Heart right ventricle (tissue), 16 donors: ENCODE measurements around the gene LRPPRC. TPM values are rescaled to one million over a fixed set of nuclear protein-coding genes. Genes with fewer than 3 reads are reported as not detected.
"Not testable (repeated sequence)": the region's sequence is repeated elsewhere in the genome, so short reads cannot be mapped to it uniquely, and the experiment has no call there.

Experiments used
- ATAC-seq, 8 donors: fragments of 200-7000 bp; cut with Tn5 transposase; one replicate each; pipeline ENCODE4 v1.9.1; 2020; ENCODE audit warnings: mild to moderate bottlenecking in 8 of 8, moderate library complexity in 8 of 8, moderate number of reproducible peaks in 1 of 8
- DNase-seq, 2 donors: peaks; one replicate each; pipeline ENCODE4 v3.0.0-alpha.2; 2020
- H3K27ac ChIP-seq, 10 donors: fragments of 200-600 bp; sonication (generic) in 2 of 10; one replicate each; pipeline versions ENCODE4 v1.5.0 to v1.8.0; 2020 to 2022; ENCODE audit warnings: mild to moderate bottlenecking in 3 of 10
- H3K27me3 ChIP-seq, 7 donors: fragments of 200-600 bp; one replicate each; pipeline ENCODE4 v1.8.0; 2021 to 2022; ENCODE audit warnings: mild to moderate bottlenecking in 2 of 7
- H3K36me3 ChIP-seq, 9 donors: fragments of 200-600 bp; sonication (generic) in 1 of 9; one replicate each; pipeline versions ENCODE4 v1.5.0 to v1.8.0; 2020 to 2022; ENCODE audit warnings: mild to moderate bottlenecking in 2 of 9
- H3K4me1 ChIP-seq, 9 donors: fragments of 200-600 bp; sonication (generic) in 1 of 9; one replicate each; pipeline versions ENCODE4 v1.5.0 to v1.8.0; 2020 to 2022; ENCODE audit warnings: mild to moderate bottlenecking in 4 of 9
- H3K4me3 ChIP-seq, 10 donors: fragments of 200-600 bp; sonication (generic) in 2 of 10; one replicate each; pipeline versions ENCODE4 v1.5.0 to v1.8.0; 2020 to 2022; ENCODE audit warnings: mild to moderate bottlenecking in 7 of 10, moderate library complexity in 2 of 10
- H3K9me3 ChIP-seq, 11 donors: fragments of 200-600 bp in 10 of 11; sonication (generic) in 2 of 11; one replicate each; pipeline versions ENCODE4 v1.5.0 to v1.8.0; 2013 to 2022; ENCODE audit warnings: mild to moderate bottlenecking in 2 of 11, control low read depth in 1 of 11, moderate library complexity in 1 of 11
- WGBS, 2 donors: extraction: QIAGEN DNeasy Blood & Tissue Kit; methylation state at CpG; one replicate each; pipeline ENCODE4 v1.1.7; 2013; ENCODE audit warnings: inconsistent platforms in 1 of 2; 5-methylcytosine and 5-hydroxymethylcytosine counted together
- intact Hi-C, 10 donors: fragments of 100-400 bp; cut with DNase I; formaldehyde crosslinking; loops; one replicate each; pipeline versions ENCODE4 v1.11.1 to v1.14.2; 2022
- polyA plus RNA-seq, 2 donors: library from polyadenylated mRNA; stranded (reverse); fragments of 200-250 nt; gene quantifications; one replicate each; pipeline ENCODE4 v1.2.3, GENCODE V29; 2013
- total RNA-seq, 10 donors: library from RNA; stranded (reverse); fragmentation: NEBNext Ultra II Directional in 3 of 10; extraction: Animal tissue kit (Norgen Biotek cat#: 25700) in 3 of 10; gene quantifications; one replicate each; pipeline versions ENCODE4 v1.2.1 to v1.2.4, GENCODE V29; 2021 to 2023
- TF ChIP-seq, protein P1 (sequence below), 9 donors: fragments of 200-600 bp; sonication (generic) in 2 of 9; IDR thresholded peaks; one replicate each; pipeline versions ENCODE4 v1.5.0 to v1.8.0; 2021 to 2022; ENCODE audit warnings: antibody characterized with exemption in 9 of 9, mild to moderate bottlenecking in 5 of 9, moderate library complexity in 1 of 9
- donor health status: Arrhythmogenic right ventricular cardiomyopathy.
- donor health status: ischemic (EF 13 %, LVEDD 7.1; RV severe dilation, severe dysfunction).
- donor health status: healthy with polysubstance abuse.
- donor health status: DM: no; HTN: yes; CAD: no.
- donor health status: DM: no; HTN: no; CAD: no.
- donor health status: ischemic (EF 25% LVEDD 6.9; RV normal size, moderate dysfunction).
- donor health status: ischemic (EF 25% LVEDD 5.7; RV mildly dilated, moderate dysfunction).
- donor health status: healthy.
- donor health status: DM: yes; HTN: yes; CAD: no.
- donor health status: Ischemic cardiomyopathy.
- donor health status: ischemic (EF 35%, LVEDD 5.7; RV mildly dilated, moderate dysfunction).
- donor health status: nonischemic (EF 11% LVEDD 7.7; RV severe dilation, severe dysfunction).
- donor health status: DM: yes; HTN: yes; CAD: no.
- donor health status: PGD.
- donor health status: ischemic (EF 29% LVEDD 5.4; RV normal size, mild dysfunction).
- donor health status: nonischemic (EF 23%, LVEDD 6.1; RV moderate dilation, normal function).

Gene LRPPRC
- total and polyA plus RNA-seq, 12 donors, result 26.1 to 123 (median 112) TPM

DNA sequence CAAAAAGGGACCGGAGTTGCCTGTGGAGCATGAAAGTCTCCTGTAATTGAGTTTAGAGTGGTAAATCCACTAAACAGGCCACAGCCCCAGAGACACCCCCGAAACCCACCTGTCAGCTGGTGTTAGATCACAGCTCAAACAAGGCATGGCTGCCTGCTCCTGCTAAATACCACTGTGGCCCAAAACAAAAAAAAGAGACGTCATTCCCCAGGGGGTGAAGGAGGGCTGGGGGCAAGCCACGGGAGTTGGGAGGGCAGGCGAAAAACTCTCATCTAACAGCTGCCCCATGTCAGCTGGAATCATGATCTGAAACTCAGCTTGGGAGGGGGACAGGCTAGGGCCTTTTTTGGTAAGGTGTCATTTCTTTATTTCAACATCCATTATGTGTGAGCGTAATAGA, 42.5 kb upstream of the LRPPRC start:
- no peak for ATAC-seq
- 52 to 61% methylated on average over 6 of the region's 6 CpGs for WGBS, 2 donors
- Histone ChIP-seq H3K9me3 (no peaks in the 10 kb centered on the region), H3K36me3 (no peaks in the 10 kb centered on the region), H3K4me3 (no peak overlapping the region), H3K27me3 (peaks cover 0 to 3% (median 0%) of the 10 kb centered on the region in 7 donors), H3K4me1 (no peaks in the 10 kb centered on the region), H3K27ac (no peak overlapping the region)
- DNase-seq, result no peak
- intact Hi-C loops, result no loop called here
- TF ChIP-seq, protein P1, sequence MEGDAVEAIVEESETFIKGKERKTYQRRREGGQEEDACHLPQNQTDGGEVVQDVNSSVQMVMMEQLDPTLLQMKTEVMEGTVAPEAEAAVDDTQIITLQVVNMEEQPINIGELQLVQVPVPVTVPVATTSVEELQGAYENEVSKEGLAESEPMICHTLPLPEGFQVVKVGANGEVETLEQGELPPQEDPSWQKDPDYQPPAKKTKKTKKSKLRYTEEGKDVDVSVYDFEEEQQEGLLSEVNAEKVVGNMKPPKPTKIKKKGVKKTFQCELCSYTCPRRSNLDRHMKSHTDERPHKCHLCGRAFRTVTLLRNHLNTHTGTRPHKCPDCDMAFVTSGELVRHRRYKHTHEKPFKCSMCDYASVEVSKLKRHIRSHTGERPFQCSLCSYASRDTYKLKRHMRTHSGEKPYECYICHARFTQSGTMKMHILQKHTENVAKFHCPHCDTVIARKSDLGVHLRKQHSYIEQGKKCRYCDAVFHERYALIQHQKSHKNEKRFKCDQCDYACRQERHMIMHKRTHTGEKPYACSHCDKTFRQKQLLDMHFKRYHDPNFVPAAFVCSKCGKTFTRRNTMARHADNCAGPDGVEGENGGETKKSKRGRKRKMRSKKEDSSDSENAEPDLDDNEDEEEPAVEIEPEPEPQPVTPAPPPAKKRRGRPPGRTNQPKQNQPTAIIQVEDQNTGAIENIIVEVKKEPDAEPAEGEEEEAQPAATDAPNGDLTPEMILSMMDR (IDR thresholded peaks at IDR 0.05), result no peak

DNA sequence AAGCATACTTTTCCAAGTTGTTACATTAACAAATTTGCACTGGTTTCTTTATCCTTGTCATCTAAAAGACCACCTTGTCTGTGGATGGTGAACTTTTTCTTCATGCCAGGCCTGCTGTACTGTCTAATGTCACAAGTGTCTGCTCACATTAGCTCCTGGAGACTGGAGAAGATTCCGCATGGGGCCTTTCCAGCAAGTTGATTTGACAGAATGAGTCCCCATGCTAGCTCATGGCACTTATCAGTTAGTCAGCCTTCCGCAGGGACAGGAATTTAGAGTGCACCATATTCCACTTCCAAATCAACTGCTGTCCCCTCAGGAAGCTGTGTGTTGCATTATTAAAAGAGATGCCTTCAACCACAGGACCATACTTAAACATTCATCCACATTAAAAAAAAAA, 41.4 kb upstream of the LRPPRC start:
- Histone ChIP-seq H3K27me3 (peaks cover 0 to 11% (median 0%) of the 10 kb centered on the region in 7 donors), H3K36me3 (no peaks in the 10 kb centered on the region), H3K9me3 (no peaks in the 10 kb centered on the region), H3K27ac (no peak overlapping the region), H3K4me3 (no peak overlapping the region), H3K4me1 (no peaks in the 10 kb centered on the region)
- TF ChIP-seq, protein P1 (IDR thresholded peaks at IDR 0.05), result no peak
- DNase-seq (no peak), ATAC-seq (no peak)
- 45 to 48% methylated on average over 2 of the region's 2 CpGs for WGBS, 2 donors
- intact Hi-C loops, result no loop called here

DNA sequence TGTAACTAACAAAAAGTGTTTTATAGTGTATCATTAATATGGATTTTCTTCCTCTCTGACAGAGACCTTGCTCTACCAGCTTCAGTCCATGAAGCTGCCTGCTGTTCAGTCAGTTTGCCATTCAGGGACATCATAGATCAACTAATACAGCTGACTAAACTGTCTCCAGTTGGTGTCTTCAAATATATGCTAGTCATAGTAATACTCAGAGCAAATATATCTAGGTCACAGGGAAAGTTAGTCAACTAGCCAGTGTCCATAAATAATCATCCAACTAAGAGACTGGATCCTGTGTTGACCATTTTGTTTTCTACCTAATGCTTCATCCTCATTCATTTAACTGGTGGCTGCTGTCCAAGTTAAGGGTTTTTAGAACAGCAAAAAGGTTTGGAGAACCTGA, 38.2 kb upstream of the LRPPRC start:
- intact Hi-C loops, result no loop called here
- no peak for DNase-seq
- Histone ChIP-seq H3K4me1 (no peaks in the 10 kb centered on the region), H3K9me3 (no peaks in the 10 kb centered on the region), H3K27me3 (peaks cover 0 to 20% (median 0%) of the 10 kb centered on the region in 7 donors), H3K36me3 (no peaks in the 10 kb centered on the region), H3K27ac (no peak overlapping the region), H3K4me3 (no peak overlapping the region)
- TF ChIP-seq, protein P1 (IDR thresholded peaks at IDR 0.05), result no peak
- ATAC-seq, result no peak

DNA sequence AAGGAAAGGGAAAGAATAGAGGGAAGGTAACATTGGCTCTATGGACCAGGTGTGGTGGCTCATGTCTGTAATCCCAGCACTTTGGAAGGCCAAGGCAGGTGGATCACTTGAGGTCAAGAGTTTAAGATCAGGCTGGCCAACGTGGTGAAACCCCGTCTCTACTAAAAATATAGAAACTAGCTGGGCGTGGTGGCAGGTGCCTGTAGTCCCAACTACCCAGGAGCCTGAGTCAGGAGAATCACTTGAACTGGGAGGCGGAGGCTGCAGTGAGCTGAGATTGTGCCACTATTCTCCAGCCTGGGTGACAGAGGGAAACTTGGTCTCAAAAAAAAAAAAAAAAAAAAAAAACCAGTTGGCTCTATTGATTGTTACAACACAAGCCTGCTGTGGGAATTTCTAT, 31.3 kb upstream of the LRPPRC start:
- H3K27me3 ChIP-seq, result peaks cover 0 to 11% (median 0%) of the 10 kb centered on the region in 7 donors
- H3K9me3 ChIP-seq, intact Hi-C loops, ATAC-seq, DNase-seq, H3K4me3 ChIP-seq, H3K27ac ChIP-seq, H3K36me3 ChIP-seq, H3K4me1 ChIP-seq: not testable (repeated sequence)
- WGBS, 2 donors, result 81 to 83% methylated on average over 4 of the region's 4 CpGs

DNA sequence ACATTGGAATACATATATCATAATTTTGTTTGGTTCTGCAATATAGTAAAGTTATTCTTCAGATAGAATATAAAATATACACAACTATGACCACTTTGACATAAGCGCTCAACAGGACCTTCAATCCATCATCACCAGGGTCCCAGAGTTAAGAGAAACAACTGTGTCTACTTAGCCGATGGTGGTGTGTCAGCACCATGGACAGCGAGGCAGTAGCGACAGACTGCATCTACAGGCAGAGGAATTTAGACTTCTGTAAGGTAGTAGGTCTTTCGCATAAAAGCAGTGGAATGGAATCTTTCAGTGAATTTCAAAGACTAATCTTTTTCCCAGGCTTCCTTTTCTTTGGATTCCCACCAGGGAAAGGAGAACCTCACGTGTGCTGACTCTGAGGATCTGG, 20.5 kb upstream of the LRPPRC start:
- H3K36me3 ChIP-seq, result no peaks in the 10 kb centered on the region
- TF ChIP-seq, protein P1 (IDR thresholded peaks at IDR 0.05), result no peak
- no peaks in the 10 kb centered on the region for H3K9me3 ChIP-seq
- WGBS, 2 donors, result 19 to 27% methylated on average over 6 of the region's 6 CpGs
- no peaks in the 10 kb centered on the region for H3K4me1 ChIP-seq
- intact Hi-C loops, result no loop called here
- peak in 1 of 8 donors; percentile 74 for ATAC-seq
- H3K27ac ChIP-seq, result no peak overlapping the region
- H3K27me3 ChIP-seq, result peaks cover 0 to 35% (median 7%) of the 10 kb centered on the region in 7 donors
- H3K4me3 ChIP-seq, result no peak overlapping the region
- DNase-seq, result peak; percentile 33 to 38
